HL-60/S4 treated with phorbol 12-myristate 13-acetate at 8.2 ng/mL for 4 days and 3 days (cell line): ENCODE data around the gene NDRG2.

Experiments
- in situ Hi-C: fragments of 300-500 bp; cut with MboI; formaldehyde crosslinking; loops from 2 replicates; pipeline ENCODE4 v1.15.0; 2022; ENCODE audit warnings: low sequenced_read_pairs

NDRG2 gene

GRCh38 chr14:21037156-21037555, 12.3 kb upstream of the NDRG2 start:
- in situ Hi-C loops = no loop called here

GRCh38 chr14:21036751-21037150, 11.9 kb upstream of the NDRG2 start:
- in situ Hi-C loops = no loop called here

- in situ Hi-C loops = no loop called here
These were observed 9.8 kb upstream of the NDRG2 start, which contains the start of gene RNASE13 for GRCh38 chr14:21034707-21035106. RNASE13 (minus strand) TSS chr14:21034807; CDS start chr14:21034288, 519 bp downstream.

GRCh38 chr14:21033133-21033698, 8.4 kb upstream of the NDRG2 start:
- in situ Hi-C loops = no loop called here

GRCh38 chr14:21032326-21033132, 7.7 kb upstream of the NDRG2 start:
- in situ Hi-C loops = no loop called here

- in situ Hi-C loops = no loop called here
These were observed 5.7 kb upstream of the NDRG2 start for GRCh38 chr14:21030531-21030930.

GRCh38 chr14:21029917-21030316, 5.1 kb upstream of the NDRG2 start, which contains the start of gene TPPP2:
TPPP2 (plus strand) TSS chr14:21030217; CDS start chr14:21030582, 365 bp downstream.
- in situ Hi-C loops = no loop called here

GRCh38 chr14:21026988-21027315, 2.1 kb upstream of the NDRG2 start:
- in situ Hi-C loops = no loop called here

- in situ Hi-C loops = no loop called here
These were observed 1.6 kb upstream of the NDRG2 start for GRCh38 chr14:21026274-21026987.

GRCh38 chr14:21025371-21026273, 761 bp upstream of the NDRG2 start:
- in situ Hi-C loops = no loop called here

- in situ Hi-C loops = no loop called here
These were observed 860 bp downstream of the NDRG2 start for GRCh38 chr14:21023817-21024584.

- in situ Hi-C loops = no loop called here
These were observed 1.7 kb downstream of the NDRG2 start for GRCh38 chr14:21023174-21023573.

- in situ Hi-C loops = no loop called here
These were observed 2.2 kb downstream of the NDRG2 start for GRCh38 chr14:21022686-21023085.

GRCh38 chr14:21020977-21021545, 3.8 kb downstream of the NDRG2 start:
- in situ Hi-C loops = no loop called here

- in situ Hi-C loops = no loop called here
These were observed 5.5 kb downstream of the NDRG2 start for GRCh38 chr14:21019366-21019765.

- in situ Hi-C loops = no loop called here
These were observed 6.1 kb downstream of the NDRG2 start for GRCh38 chr14:21018781-21019180.

- in situ Hi-C loops = no loop called here
These were observed 6.6 kb downstream of the NDRG2 start for GRCh38 chr14:21018286-21018685.

- in situ Hi-C loops = no loop called here
These were observed 7.2 kb downstream of the NDRG2 start for GRCh38 chr14:21017528-21018245.
